Neural cell (in vitro differentiated cells): ENCODE results near the gene JAZF1.

Experiments
- EP300 ChIP-seq: fragments of 450-650 bp; conservative IDR thresholded peaks from 2 replicates; pipeline ENCODE4 v1.6.1; 2014; ENCODE audit warnings: antibody characterized with exemption, mild to moderate bottlenecking, moderate library complexity; ENCODE audit not compliant: poor library complexity, severe bottlenecking
- EZH2 ChIP-seq: fragments of 200-600, 300-800 bp; shearing (Covaris generic), sonication (generic); IDR thresholded peaks from 2 replicates; pipeline ENCODE4 v1.6.1; 2014; ENCODE audit warnings: antibody characterized with exemption, low read length, borderline replicate concordance, mild to moderate bottlenecking; ENCODE audit not compliant: insufficient read depth, poor library complexity, severe bottlenecking
- TAF1 ChIP-seq: IDR thresholded peaks from 2 replicates; pipeline ENCODE4 v1.6.1; 2012; ENCODE audit warnings: low read depth
- TF ChIP-seq, protein P1 (sequence below): fragments of 450-650 bp; IDR thresholded peaks from 2 replicates; pipeline ENCODE4 v1.5.1; 2014; ENCODE audit warnings: antibody characterized with exemption, mild to moderate bottlenecking, moderate library complexity; ENCODE audit not compliant: poor library complexity, severe bottlenecking
- TF ChIP-seq, protein P2 (sequence below): IDR thresholded peaks from 2 replicates; pipeline ENCODE4 v1.6.1; 2012; ENCODE audit warnings: borderline replicate concordance

DNA sequence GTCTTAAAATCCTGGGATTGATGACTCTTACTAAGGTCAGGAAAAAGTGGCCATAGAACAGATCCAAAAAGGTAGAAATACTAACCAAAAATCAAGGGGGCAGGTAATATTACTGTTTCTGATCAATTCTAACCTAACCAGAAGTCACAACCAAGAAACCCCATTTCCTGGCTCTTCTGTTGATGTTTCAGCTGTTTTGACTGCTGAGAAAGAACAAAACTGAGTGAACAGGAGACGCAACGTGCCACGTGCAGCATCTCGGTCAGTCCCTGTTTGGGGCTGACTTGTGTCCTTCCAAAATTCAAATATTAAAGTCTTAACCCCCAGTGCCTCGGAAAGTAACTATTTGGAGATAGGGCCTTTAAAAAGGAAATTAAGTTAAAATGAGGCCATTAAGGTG, 56.8 kb downstream of the JAZF1 start:
- TF ChIP-seq, protein P1, sequence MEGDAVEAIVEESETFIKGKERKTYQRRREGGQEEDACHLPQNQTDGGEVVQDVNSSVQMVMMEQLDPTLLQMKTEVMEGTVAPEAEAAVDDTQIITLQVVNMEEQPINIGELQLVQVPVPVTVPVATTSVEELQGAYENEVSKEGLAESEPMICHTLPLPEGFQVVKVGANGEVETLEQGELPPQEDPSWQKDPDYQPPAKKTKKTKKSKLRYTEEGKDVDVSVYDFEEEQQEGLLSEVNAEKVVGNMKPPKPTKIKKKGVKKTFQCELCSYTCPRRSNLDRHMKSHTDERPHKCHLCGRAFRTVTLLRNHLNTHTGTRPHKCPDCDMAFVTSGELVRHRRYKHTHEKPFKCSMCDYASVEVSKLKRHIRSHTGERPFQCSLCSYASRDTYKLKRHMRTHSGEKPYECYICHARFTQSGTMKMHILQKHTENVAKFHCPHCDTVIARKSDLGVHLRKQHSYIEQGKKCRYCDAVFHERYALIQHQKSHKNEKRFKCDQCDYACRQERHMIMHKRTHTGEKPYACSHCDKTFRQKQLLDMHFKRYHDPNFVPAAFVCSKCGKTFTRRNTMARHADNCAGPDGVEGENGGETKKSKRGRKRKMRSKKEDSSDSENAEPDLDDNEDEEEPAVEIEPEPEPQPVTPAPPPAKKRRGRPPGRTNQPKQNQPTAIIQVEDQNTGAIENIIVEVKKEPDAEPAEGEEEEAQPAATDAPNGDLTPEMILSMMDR: no peak
- no peak for TF ChIP-seq EZH2
- TF ChIP-seq TAF1: no peak
- TF ChIP-seq, protein P2, sequence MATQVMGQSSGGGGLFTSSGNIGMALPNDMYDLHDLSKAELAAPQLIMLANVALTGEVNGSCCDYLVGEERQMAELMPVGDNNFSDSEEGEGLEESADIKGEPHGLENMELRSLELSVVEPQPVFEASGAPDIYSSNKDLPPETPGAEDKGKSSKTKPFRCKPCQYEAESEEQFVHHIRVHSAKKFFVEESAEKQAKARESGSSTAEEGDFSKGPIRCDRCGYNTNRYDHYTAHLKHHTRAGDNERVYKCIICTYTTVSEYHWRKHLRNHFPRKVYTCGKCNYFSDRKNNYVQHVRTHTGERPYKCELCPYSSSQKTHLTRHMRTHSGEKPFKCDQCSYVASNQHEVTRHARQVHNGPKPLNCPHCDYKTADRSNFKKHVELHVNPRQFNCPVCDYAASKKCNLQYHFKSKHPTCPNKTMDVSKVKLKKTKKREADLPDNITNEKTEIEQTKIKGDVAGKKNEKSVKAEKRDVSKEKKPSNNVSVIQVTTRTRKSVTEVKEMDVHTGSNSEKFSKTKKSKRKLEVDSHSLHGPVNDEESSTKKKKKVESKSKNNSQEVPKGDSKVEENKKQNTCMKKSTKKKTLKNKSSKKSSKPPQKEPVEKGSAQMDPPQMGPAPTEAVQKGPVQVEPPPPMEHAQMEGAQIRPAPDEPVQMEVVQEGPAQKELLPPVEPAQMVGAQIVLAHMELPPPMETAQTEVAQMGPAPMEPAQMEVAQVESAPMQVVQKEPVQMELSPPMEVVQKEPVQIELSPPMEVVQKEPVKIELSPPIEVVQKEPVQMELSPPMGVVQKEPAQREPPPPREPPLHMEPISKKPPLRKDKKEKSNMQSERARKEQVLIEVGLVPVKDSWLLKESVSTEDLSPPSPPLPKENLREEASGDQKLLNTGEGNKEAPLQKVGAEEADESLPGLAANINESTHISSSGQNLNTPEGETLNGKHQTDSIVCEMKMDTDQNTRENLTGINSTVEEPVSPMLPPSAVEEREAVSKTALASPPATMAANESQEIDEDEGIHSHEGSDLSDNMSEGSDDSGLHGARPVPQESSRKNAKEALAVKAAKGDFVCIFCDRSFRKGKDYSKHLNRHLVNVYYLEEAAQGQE: no peak
- TF ChIP-seq EP300: no peak
